AG08395 (cell line): ENCODE results near the gene SPG7.

Source experiments
- DNase-seq: peaks from one replicate; pipeline ENCODE4 v3.0.0; 2012; ENCODE audit warnings: mixed read lengths, low spot score

SPG7 gene

DNA sequence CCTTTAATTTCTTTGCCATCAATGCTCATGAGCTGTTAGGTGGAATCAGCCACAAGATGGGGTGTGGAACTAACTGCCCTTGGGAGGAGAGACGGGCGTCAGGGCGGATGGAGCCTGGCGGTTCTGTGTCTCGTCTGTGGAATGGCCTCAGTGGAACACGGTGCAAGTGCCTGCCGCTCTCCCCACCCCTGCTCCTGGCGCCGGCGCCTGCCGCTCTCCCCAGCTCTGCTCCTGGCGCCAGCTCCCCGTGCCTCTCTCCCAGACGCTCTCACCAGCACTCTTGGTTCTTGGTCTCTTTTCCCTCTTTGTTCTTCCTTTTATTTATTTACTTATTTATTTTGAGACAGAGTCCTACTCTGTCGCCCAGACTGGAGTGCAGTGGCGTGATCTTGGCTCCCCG, 39.1 kb downstream of the SPG7 start:
- no peak for DNase-seq

DNA sequence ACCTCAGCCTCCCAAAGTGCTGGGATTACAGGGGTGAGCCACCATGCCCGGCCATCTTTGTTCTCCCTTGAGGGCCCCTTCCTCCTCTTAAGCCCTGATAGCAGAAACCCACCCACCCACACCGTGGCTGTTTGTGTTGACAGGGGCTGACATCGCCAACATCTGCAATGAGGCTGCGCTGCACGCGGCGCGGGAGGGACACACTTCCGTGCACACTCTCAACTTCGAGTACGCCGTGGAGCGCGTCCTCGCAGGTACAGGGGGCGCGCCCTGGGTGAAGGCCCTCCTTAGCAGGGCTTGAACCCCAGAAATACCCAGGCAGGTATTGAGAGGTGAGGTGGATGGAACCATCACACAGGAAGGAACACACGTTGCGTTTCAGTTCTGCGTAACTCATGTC, 39.7 kb downstream of the SPG7 start:
- DNase-seq: no peak

GRCh38 chr16:89548344-89549006, 40.3 kb downstream of the SPG7 start:
- no peak for DNase-seq

DNA sequence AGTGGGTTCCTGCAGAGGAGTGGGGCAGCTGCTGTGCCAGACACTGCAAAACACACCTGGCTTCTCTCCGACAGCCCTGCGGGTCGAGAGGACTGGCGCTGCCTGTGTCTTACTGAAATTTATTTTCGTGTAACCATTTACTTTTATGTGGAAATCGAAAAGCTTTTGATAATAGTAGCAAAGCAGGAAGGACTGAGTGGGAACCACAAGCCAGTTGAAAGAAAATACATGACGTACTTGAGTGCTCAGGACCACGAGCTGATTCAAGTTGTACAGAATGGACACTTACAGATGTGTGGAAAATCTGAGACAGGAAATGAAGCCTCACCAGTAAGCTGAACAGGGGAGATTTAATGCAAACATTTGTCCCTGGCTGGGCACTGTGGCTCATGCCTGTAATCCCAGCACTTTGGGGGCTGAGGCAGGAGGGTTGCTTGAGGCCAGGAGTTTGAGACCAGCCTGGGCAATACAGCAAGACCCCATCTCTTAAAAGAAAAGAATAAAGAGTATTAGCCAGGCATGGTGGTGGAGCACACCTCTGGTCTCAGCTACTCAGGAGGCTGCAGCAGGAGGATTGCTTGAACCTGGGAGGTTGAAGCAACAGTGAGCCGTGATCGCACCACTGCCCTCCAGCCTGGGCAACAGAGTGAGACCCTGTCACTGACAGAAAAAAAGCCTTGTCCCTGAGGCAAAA, 41.0 kb downstream of the SPG7 start:
- DNase-seq: no peak

DNA sequence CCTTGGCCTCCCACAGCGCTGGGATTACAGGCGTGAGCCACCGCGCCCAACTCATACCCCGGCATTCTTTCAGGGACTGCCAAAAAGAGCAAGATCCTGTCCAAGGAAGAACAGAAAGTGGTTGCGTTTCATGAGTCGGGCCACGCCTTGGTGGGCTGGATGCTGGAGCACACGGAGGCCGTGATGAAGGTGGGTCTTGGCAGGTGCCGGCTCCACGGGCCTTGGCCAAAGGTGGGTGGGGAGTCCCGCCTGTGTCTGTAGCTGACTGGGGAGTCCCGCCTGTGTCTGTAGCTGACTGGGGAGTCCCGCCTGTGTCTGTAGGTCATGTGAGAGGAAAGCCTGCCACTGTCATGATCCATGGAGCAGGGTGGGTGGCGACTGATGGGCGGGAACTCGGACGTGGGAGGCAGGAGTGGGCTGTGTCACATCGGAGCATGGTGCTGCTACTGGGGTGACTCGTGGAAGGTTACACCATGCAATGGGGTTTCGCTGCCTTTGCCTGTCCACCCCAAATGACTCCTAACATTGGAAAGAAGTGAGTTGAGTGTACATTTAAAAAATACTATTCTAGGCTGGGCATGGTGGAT, 42.3 kb downstream of the SPG7 start:
- no peak for DNase-seq

GRCh38 chr16:89552329-89552728, 44.1 kb downstream of the SPG7 start:
- DNase-seq: no peak

DNA sequence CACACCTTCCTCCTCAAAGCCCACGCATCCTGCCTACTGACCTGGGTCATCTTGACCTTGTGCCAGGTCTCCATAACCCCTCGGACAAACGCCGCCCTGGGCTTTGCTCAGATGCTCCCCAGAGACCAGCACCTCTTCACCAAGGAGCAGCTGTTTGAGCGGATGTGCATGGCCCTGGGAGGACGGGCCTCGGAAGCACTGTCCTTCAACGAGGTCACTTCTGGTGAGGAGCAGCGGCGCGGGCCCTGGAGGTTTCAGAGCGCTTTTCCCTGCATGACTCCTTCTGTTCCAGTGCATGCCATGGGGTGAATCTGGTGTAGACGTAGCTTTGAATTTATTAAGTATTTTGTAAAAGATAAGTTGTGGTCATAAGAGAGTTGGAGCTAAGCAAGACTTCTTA, 44.7 kb downstream of the SPG7 start:
- DNase-seq: no peak

- DNase-seq: no peak
Observed at GRCh38 chr16:89553733-89554132, 45.5 kb downstream of the SPG7 start.

GRCh38 chr16:89554343-89554742, 46.1 kb downstream of the SPG7 start:
- DNase-seq: no peak

GRCh38 chr16:89555265-89555664, 47.1 kb downstream of the SPG7 start:
- DNase-seq: no peak

DNA sequence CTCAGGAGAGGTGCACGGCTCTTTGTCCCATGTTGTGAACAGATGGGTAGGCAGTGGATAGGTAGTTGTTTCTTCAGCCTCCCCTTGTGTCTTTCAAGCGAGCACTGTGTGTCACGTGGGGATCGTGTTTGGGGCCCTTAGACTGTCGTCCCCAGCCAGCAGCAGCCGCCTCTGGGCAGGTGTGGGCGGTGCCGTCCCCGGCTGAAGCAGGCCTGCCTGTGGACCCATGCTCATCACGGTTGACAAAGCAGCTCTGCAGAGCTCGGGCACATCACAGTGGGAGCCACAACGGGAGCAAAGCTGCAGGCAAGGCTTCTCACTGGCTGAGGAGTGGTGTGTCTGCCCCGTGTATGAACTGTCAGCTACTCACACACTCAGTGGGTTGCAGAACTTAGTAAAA, 47.6 kb downstream of the SPG7 start:
- no peak for DNase-seq

GRCh38 chr16:89556750-89557689, 48.8 kb downstream of the SPG7 start:
- peak; percentile 76 for DNase-seq

GRCh38 chr16:89557690-89558490, 49.7 kb downstream of the SPG7 start:
- DNase-seq: no peak

GRCh38 chr16:89560378-89561141, 52.4 kb downstream of the SPG7 start, which contains the start of gene RPL13:
Gene RPL13, plus strand, starts transcription at chr16:89560682. Its CDS starts 278 bp downstream, at chr16:89560960.
- DNase-seq: peak; percentile 97

GRCh38 chr16:89561142-89561883, 53.1 kb downstream of the SPG7 start:
- no peak for DNase-seq

GRCh38 chr16:89561884-89562599, 53.8 kb downstream of the SPG7 start:
- DNase-seq: no peak

DNA sequence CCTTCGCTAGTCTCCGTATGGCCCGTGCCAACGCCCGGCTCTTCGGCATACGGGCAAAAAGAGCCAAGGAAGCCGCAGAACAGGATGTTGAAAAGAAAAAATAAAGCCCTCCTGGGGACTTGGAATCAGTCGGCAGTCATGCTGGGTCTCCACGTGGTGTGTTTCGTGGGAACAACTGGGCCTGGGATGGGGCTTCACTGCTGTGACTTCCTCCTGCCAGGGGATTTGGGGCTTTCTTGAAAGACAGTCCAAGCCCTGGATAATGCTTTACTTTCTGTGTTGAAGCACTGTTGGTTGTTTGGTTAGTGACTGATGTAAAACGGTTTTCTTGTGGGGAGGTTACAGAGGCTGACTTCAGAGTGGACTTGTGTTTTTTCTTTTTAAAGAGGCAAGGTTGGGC, 54.7 kb downstream of the SPG7 start:
- DNase-seq: no peak

GRCh38 chr16:89563639-89564392, 55.6 kb downstream of the SPG7 start:
- DNase-seq: no peak
